Measurements from ENCODE around the gene SLC12A7. TPM values are rescaled to one million over a fixed set of nuclear protein-coding genes. Genes with fewer than 3 reads are reported as not detected.
"Not testable (repeated sequence)": the region's sequence is repeated elsewhere in the genome, so short reads cannot be mapped to it uniquely, and the experiment has no call there.

The SLC12A7 gene
- 36.3 TPM for polyA plus RNA-seq (2013, experiment 1 of 4)
- polyA plus RNA-seq (2013, experiment 2 of 4) = 37.7 TPM
- 29.7 TPM for polyA plus RNA-seq (2013, experiment 3 of 4)
- polyA plus RNA-seq (2013, experiment 4 of 4) = 33.6 TPM

GRCh38 chr5:1111727-1112289 lies at the start of gene SLC12A7:
Gene SLC12A7, minus strand, starts transcription at chr5:1112063. Its CDS starts 72 bp downstream, at chr5:1111991.
- Histone ChIP-seq H3K27me3 (ENCODE audit: control insufficient read depth, insufficient read depth, low read length, poor library complexity, severe bottlenecking) (no peaks in the 10 kb centered on the region), H3K9me3 (ENCODE audit: control insufficient read depth, low read length) (no peaks in the 10 kb centered on the region), H3K36me3 (ENCODE audit: control insufficient read depth, insufficient read depth, low read length) (no peaks in the 10 kb centered on the region), H3K4me1 (ENCODE audit: control insufficient read depth, insufficient read depth, low read length) (peaks cover 12% of the 10 kb centered on the region), H3K4me3 (ENCODE audit: insufficient read depth, low read depth, low read length) (peak within 1 kb of the TSS; percentile 80), H3K27ac (ENCODE audit: insufficient read depth, low read depth, low read length, poor library complexity, severe bottlenecking) (no peak within 1 kb of the TSS)
- 0% methylated on average over 78 to 79 of the region's 79 CpGs for WGBS, 2 experiments

- H3K36me3 ChIP-seq (ENCODE audit: control insufficient read depth, insufficient read depth, low read length) = no peaks in the 10 kb centered on the region
- H3K27me3 ChIP-seq (ENCODE audit: control insufficient read depth, insufficient read depth, low read length, poor library complexity, severe bottlenecking) = peaks cover 12% of the 10 kb centered on the region
- no peak overlapping the region for H3K4me3 ChIP-seq (ENCODE audit: insufficient read depth, low read depth, low read length)
- no peak overlapping the region for H3K27ac ChIP-seq (ENCODE audit: insufficient read depth, low read depth, low read length, poor library complexity, severe bottlenecking)
- 89% methylated on average over 23 of the region's 23 CpGs for WGBS, 2 experiments
- H3K4me1 ChIP-seq (ENCODE audit: control insufficient read depth, insufficient read depth, low read length) = no peaks in the 10 kb centered on the region
- H3K9me3 ChIP-seq (ENCODE audit: control insufficient read depth, low read length) = no peaks in the 10 kb centered on the region
Observed at GRCh38 chr5:1161108-1161832, 49.4 kb upstream of the SLC12A7 start.

DNA sequence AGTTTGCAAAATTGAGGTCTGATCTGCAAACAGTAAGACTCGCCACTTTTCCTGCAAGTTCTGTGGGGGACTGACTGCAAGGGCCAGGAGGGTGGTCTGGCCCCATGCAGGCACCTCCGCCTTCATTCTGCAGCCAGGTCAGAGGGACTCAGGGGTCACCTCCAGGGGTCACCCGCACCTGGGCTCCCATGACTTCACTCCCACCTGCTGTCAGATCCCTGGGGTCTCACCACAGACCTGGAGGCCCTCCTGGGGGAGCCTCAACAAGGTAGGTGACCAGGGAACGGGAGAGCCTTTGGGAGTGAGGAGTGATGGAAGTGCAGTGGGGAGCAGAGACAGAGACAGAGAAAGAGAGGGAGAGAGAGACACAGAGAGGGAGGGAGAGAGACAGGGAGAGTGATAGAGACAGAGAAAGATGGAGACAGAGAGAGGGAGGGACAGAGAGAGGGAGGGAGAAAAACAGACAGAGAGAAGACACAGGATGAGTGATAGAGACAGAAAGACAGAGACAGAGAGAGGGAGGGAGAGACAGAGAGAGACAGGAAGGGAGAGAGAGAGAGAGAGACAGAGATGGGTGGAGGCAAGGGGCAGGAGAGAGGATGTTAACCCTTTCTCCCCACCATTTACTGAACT lies 48.0 kb upstream of the SLC12A7 start:
- WGBS, 2 experiments = 79 to 82% methylated on average over 4 of the region's 4 CpGs
- peaks cover 25% of the 10 kb centered on the region for H3K27me3 ChIP-seq (ENCODE audit: control insufficient read depth, insufficient read depth, low read length, poor library complexity, severe bottlenecking)
- H3K4me1 ChIP-seq (ENCODE audit: control insufficient read depth, insufficient read depth, low read length) = no peaks in the 10 kb centered on the region
- H3K4me3 ChIP-seq (ENCODE audit: insufficient read depth, low read depth, low read length) = no peak overlapping the region
- H3K9me3 ChIP-seq (ENCODE audit: control insufficient read depth, low read length) = no peaks in the 10 kb centered on the region
- H3K27ac ChIP-seq (ENCODE audit: insufficient read depth, low read depth, low read length, poor library complexity, severe bottlenecking) = no peak overlapping the region
- H3K36me3 ChIP-seq (ENCODE audit: control insufficient read depth, insufficient read depth, low read length) = no peaks in the 10 kb centered on the region

- no peaks in the 10 kb centered on the region for H3K36me3 ChIP-seq (ENCODE audit: control insufficient read depth, insufficient read depth, low read length)
- WGBS, 2 experiments = 84 to 86% methylated on average over 11 of the region's 11 CpGs
- no peaks in the 10 kb centered on the region for H3K9me3 ChIP-seq (ENCODE audit: control insufficient read depth, low read length)
- no peak overlapping the region for H3K4me3 ChIP-seq (ENCODE audit: insufficient read depth, low read depth, low read length)
- no peak overlapping the region for H3K27ac ChIP-seq (ENCODE audit: insufficient read depth, low read depth, low read length, poor library complexity, severe bottlenecking)
- H3K4me1 ChIP-seq (ENCODE audit: control insufficient read depth, insufficient read depth, low read length) = no peaks in the 10 kb centered on the region
- peaks cover 31% of the 10 kb centered on the region for H3K27me3 ChIP-seq (ENCODE audit: control insufficient read depth, insufficient read depth, low read length, poor library complexity, severe bottlenecking)
Observed at GRCh38 chr5:1159341-1159675, 47.4 kb upstream of the SLC12A7 start.

DNA sequence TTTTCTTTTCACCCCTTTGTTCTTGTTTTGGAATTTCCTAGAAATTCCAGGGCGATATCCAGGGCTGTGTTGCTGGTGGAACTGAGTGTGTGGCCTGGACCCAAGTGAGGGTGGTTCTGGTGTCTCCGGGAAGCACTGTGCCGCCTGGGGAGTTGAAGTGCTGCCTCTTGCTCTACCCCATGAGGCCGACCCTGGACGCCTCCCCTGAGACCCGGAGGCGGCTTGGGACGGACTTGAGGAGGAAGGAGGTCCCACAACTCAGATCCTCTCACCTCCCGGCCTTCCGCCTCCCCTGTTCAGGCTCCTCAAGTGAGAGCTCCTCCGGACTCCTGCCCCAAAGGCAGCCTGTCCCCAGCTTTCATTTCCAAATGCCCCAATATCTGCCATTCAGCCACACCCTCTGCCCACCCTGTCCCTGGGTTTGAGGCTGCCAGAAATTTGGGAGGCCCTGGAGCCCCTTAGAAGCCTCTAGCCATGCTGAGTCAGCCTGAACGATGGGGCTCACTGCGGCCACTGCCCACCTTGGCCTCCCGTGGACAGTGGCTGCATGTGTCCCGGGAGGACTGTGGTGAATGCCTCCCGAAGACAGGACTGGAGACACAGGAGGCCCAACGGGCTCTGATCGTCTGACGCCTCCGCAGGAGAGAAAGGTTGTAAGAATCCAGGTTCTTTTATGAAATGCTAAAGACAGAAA lies 46.9 kb upstream of the SLC12A7 start:
- no peaks in the 10 kb centered on the region for H3K36me3 ChIP-seq (ENCODE audit: control insufficient read depth, insufficient read depth, low read length)
- H3K4me1 ChIP-seq (ENCODE audit: control insufficient read depth, insufficient read depth, low read length) = no peaks in the 10 kb centered on the region
- no peak overlapping the region for H3K27ac ChIP-seq (ENCODE audit: insufficient read depth, low read depth, low read length, poor library complexity, severe bottlenecking)
- 80 to 81% methylated on average over 20 of the region's 20 CpGs for WGBS, 2 experiments
- peaks cover 36% of the 10 kb centered on the region for H3K27me3 ChIP-seq (ENCODE audit: control insufficient read depth, insufficient read depth, low read length, poor library complexity, severe bottlenecking)
- no peak overlapping the region for H3K4me3 ChIP-seq (ENCODE audit: insufficient read depth, low read depth, low read length)
- H3K9me3 ChIP-seq (ENCODE audit: control insufficient read depth, low read length) = no peaks in the 10 kb centered on the region

DNA sequence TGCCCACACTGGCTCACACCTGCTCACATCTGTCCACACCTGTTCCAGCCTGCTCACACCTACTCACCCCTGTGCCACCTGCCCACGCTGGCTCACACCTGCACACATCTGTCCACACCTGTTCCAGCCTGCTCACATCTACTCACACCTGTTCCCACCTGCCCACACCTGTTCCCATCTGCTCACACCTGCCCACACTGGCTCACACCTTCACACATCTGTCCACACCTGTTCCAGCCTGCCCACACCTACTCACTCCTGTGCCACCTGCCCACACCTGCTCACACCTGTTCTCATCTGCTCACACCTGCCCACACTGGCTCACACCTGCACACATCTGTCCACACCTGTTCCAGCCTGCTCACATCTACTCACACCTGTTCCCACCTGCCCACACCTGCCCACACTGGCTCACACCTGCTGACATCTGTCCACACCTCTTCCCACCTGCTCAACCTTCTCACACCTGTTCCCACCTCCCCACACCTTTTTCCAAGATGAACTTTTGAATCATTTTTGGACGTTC lies 45.7 kb upstream of the SLC12A7 start:
- H3K4me1 ChIP-seq (ENCODE audit: control insufficient read depth, insufficient read depth, low read length); H3K4me3 ChIP-seq (ENCODE audit: insufficient read depth, low read depth, low read length); H3K36me3 ChIP-seq (ENCODE audit: control insufficient read depth, insufficient read depth, low read length); H3K27ac ChIP-seq (ENCODE audit: insufficient read depth, low read depth, low read length, poor library complexity, severe bottlenecking); H3K9me3 ChIP-seq (ENCODE audit: control insufficient read depth, low read length): not testable (repeated sequence)
- 91 to 93% methylated on average over 1 to 2 of the region's 2 CpGs for WGBS, 2 experiments
- peaks cover 47% of the 10 kb centered on the region for H3K27me3 ChIP-seq (ENCODE audit: control insufficient read depth, insufficient read depth, low read length, poor library complexity, severe bottlenecking)

DNA sequence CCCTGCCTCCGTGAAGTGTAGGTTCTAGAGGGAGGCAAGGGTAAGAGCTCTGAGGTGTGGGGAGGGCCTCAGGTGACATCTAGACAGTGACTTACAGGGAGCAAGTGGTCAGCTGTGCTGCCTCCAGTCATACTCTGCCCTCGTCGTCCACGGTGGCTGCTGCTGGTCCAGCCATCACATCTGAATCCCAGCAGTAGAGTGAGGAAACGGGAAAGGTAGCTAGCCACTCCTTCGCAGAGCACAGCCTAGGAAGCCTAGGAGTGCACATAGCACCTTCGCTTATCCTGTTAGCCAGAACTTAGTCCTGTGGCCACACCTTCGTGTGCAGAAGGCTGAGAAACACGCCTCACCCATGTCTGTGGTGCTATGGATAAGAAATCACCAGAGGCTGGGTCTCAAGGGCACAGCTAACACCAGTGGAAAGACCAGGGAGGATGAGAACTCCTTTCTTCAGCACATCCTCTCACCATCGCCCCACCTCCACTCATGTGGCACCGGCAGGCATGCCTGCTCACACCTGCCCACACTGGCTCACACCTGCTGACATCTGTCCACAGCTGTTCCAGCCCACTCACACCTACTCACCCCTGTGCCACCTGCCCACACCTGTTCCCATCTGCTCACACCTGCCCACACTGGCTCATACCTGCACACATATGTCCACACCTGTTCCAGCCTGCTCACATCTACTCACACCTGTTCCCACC lies 45.0 kb upstream of the SLC12A7 start:
- H3K4me1 ChIP-seq (ENCODE audit: control insufficient read depth, insufficient read depth, low read length) = peaks cover 4% of the 10 kb centered on the region
- no peaks in the 10 kb centered on the region for H3K9me3 ChIP-seq (ENCODE audit: control insufficient read depth, low read length)
- H3K27me3 ChIP-seq (ENCODE audit: control insufficient read depth, insufficient read depth, low read length, poor library complexity, severe bottlenecking) = peaks cover 47% of the 10 kb centered on the region
- no peak overlapping the region for H3K4me3 ChIP-seq (ENCODE audit: insufficient read depth, low read depth, low read length)
- H3K27ac ChIP-seq (ENCODE audit: insufficient read depth, low read depth, low read length, poor library complexity, severe bottlenecking) = no peak overlapping the region
- WGBS, 2 experiments = 92 to 93% methylated on average over 11 of the region's 11 CpGs
- H3K36me3 ChIP-seq (ENCODE audit: control insufficient read depth, insufficient read depth, low read length) = no peaks in the 10 kb centered on the region

DNA sequence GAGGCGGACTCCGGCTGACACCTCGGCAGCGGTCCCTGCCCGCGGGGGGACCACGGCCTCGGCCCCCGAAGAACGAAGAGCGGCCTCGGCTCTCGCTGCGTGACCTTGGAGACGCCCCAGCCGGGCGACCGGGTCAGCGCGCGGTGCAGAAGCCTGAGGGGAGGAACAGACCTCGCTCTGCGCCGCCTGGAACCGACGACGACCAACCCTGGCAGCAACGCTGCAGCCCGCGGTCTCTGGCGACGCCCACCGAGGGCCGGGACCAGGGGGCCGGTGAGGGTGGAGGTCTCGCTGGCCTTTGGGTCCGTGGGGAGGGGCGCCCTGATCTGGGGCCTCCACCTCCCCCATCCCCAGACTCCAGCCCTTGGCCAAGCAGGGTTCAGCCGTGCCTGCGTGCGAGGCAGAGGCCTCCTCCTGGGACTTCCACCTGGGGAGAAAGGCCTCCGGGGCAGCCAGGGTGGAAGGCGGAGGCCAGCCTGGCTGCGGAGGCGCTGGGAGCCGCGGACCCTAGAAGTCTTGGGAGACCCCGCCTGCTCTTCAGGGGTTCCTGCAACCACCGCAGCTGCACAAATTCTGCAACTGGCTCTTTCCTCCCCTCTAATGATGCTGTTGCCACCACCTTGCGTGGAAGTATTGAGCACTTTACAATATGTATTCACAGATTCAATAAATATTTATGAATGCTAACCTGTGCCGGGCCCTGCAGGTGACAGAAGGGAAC lies 44.3 kb upstream of the SLC12A7 start:
- Histone ChIP-seq H3K27me3 (ENCODE audit: control insufficient read depth, insufficient read depth, low read length, poor library complexity, severe bottlenecking) (peaks cover 47% of the 10 kb centered on the region), H3K36me3 (ENCODE audit: control insufficient read depth, insufficient read depth, low read length) (no peaks in the 10 kb centered on the region), H3K4me3 (ENCODE audit: insufficient read depth, low read depth, low read length) (peak overlapping the region; percentile 10), H3K4me1 (ENCODE audit: control insufficient read depth, insufficient read depth, low read length) (peaks cover 4% of the 10 kb centered on the region), H3K9me3 (ENCODE audit: control insufficient read depth, low read length) (no peaks in the 10 kb centered on the region), H3K27ac (ENCODE audit: insufficient read depth, low read depth, low read length, poor library complexity, severe bottlenecking) (no peak overlapping the region)
- WGBS, 2 experiments = 17% methylated on average over 51 of the region's 51 CpGs
